Hematopoietic multipotent progenitor cell treated with erythropoietin and hydrocortisone succinate and interleukin-3 and kit ligand, for 6 days (in vitro differentiated cells): Measurements from ENCODE around the gene FBLIM1.
A peak's percentile ranks its signal among the peaks of the same experiment; 100 is the strongest.

Source experiments
- DNase-seq: peaks from one replicate; pipeline ENCODE4 v3.0.0-alpha.2; 2015

Gene FBLIM1

GRCh38 chr1:15731735-15732685, 26.6 kb upstream of the FBLIM1 start:
- no peak for DNase-seq

- no peak for DNase-seq
Observed at GRCh38 chr1:15732686-15733081, 25.9 kb upstream of the FBLIM1 start.

GRCh38 chr1:15733218-15733725, 25.3 kb upstream of the FBLIM1 start:
- no peak for DNase-seq

- no peak for DNase-seq
Observed at GRCh38 chr1:15733726-15734226, 24.8 kb upstream of the FBLIM1 start.

- no peak for DNase-seq
Observed at GRCh38 chr1:15734296-15734695, 24.3 kb upstream of the FBLIM1 start.

GRCh38 chr1:15734901-15735300, 23.7 kb upstream of the FBLIM1 start:
- DNase-seq = no peak

- peak; percentile 51 for DNase-seq
Observed at GRCh38 chr1:15735304-15736037, 23.1 kb upstream of the FBLIM1 start.

- no peak for DNase-seq
Observed at GRCh38 chr1:15736038-15736891, 22.3 kb upstream of the FBLIM1 start, which contains the start of gene SLC25A34. TSS of gene SLC25A34 (plus strand) at chr1:15736258. CDS start at chr1:15736486, 228 bp downstream.

GRCh38 chr1:15736892-15737261, 21.7 kb upstream of the FBLIM1 start:
- no peak for DNase-seq

GRCh38 chr1:15737324-15738319, 21.0 kb upstream of the FBLIM1 start:
- no peak for DNase-seq

GRCh38 chr1:15738416-15739113, 20.0 kb upstream of the FBLIM1 start:
- no peak for DNase-seq

- no peak for DNase-seq
Observed at GRCh38 chr1:15739259-15739658, 19.3 kb upstream of the FBLIM1 start.

GRCh38 chr1:15739745-15740144, 18.9 kb upstream of the FBLIM1 start:
- DNase-seq = peak; percentile 26

GRCh38 chr1:15740924-15741850, 17.4 kb upstream of the FBLIM1 start:
- peak; percentile 78 for DNase-seq

GRCh38 chr1:15742339-15742801, 16.2 kb upstream of the FBLIM1 start, which contains the start of gene TMEM82:
TSS of gene TMEM82 (plus strand) at chr1:15742499. CDS start at chr1:15742560, 61 bp downstream.
- no peak for DNase-seq

- no peak for DNase-seq
Observed at GRCh38 chr1:15744122-15744679, 14.4 kb upstream of the FBLIM1 start.

GRCh38 chr1:15747378-15747777, 11.2 kb upstream of the FBLIM1 start:
- no peak for DNase-seq

- DNase-seq = no peak
Observed at GRCh38 chr1:15748264-15748663, 10.3 kb upstream of the FBLIM1 start.
